Esophagus muscularis mucosa (tissue), 4 donors: ENCODE data around the gene GFI1B. TPM values are rescaled to one million over a fixed set of nuclear protein-coding genes. Genes with fewer than 3 reads are reported as not detected.
"Not testable (repeated sequence)": the region's sequence is repeated elsewhere in the genome, so short reads cannot be mapped to it uniquely, and the experiment has no call there.

Experiments
- DNase-seq: peaks from one replicate; pipeline ENCODE4 v3.0.0-alpha.2; 2017; ENCODE audit errors: extremely low spot score
- H3K27ac ChIP-seq, 4 donors: fragments of 200-600 bp; sonication (generic); replicated peaks in 1 of 4; 1 replicate in 3 of 4; 2 replicates in 1 of 4; pipeline ENCODE4 v1.5.1; 2016 to 2019; ENCODE audit warnings: mild to moderate bottlenecking in 1 of 4
- H3K27me3 ChIP-seq, 4 donors: fragments of 200-600 bp; sonication (generic); one replicate each; pipeline versions ENCODE4 v1.5.1 to v1.6.0; 2016 to 2019
- H3K36me3 ChIP-seq, 4 donors: fragments of 200-600 bp; sonication (generic); one replicate each; pipeline ENCODE4 v1.5.1; 2016 to 2019
- H3K4me1 ChIP-seq, 4 donors: fragments of 200-600 bp; sonication (generic); one replicate each; pipeline ENCODE4 v1.5.1; 2016 to 2019
- H3K4me3 ChIP-seq, 4 donors: fragments of 200-600 bp; sonication (generic); 1 replicate in 2 of 4; 2 replicates in 2 of 4; pipeline ENCODE4 v1.5.1; 2016 to 2019; ENCODE audit warnings: mild to moderate bottlenecking in 4 of 4, moderate library complexity in 1 of 4
- H3K9me3 ChIP-seq, 4 donors: fragments of 200-600 bp; sonication (generic); 1 replicate in 3 of 4; 2 replicates in 1 of 4; pipeline ENCODE4 v1.5.1; 2016 to 2019
- EP300 ChIP-seq: sonication (generic); formaldehyde crosslinking; IDR thresholded peaks from one replicate; pipeline ENCODE4 v1.6.1; 2017; ENCODE audit warnings: antibody characterized with exemption
- POLR2A ChIP-seq: fragments of 450-650 bp; IDR thresholded peaks from one replicate; pipeline ENCODE4 v1.6.1; 2017; ENCODE audit warnings: antibody characterized with exemption, moderate library complexity, mild to moderate bottlenecking, low read depth
- POLR2AphosphoS5 ChIP-seq, 2 donors: sonication (generic); formaldehyde crosslinking; IDR thresholded peaks; one replicate each; pipeline ENCODE4 v1.6.1; 2017; ENCODE audit warnings: antibody characterized with exemption in 2 of 2
- WGBS: methylation state at CpG from one replicate; pipeline ENCODE4 v1.1.5; 2018; 5-methylcytosine and 5-hydroxymethylcytosine counted together
- intact Hi-C: fragments of 100-400 bp; cut with DNase I; formaldehyde crosslinking; loops from one replicate; pipeline ENCODE4 v1.15.1; 2023
- total RNA-seq, 4 donors: library from RNA; depleted of rRNA; stranded (reverse); fragments of >200 nt; gene quantifications; one replicate each; pipeline versions ENCODE4 v1.1.0 to v1.2.1, GENCODE V29; 2016
- TF ChIP-seq, protein P1 (sequence below), 3 experiments: fragments of 200-600 bp in 2 of 3; fragments of 450-650 bp in 1 of 3; sonication (generic) in 2 of 3; IDR thresholded peaks; one replicate each; pipeline ENCODE4 v1.5.1; 2017 to 2019; ENCODE audit warnings: antibody characterized with exemption in 3 of 3, mild to moderate bottlenecking in 2 of 3, moderate library complexity in 1 of 3

Gene GFI1B
- total RNA-seq, 4 donors from 2014 or later, result 0.17 TPM; not detected in 3

DNA sequence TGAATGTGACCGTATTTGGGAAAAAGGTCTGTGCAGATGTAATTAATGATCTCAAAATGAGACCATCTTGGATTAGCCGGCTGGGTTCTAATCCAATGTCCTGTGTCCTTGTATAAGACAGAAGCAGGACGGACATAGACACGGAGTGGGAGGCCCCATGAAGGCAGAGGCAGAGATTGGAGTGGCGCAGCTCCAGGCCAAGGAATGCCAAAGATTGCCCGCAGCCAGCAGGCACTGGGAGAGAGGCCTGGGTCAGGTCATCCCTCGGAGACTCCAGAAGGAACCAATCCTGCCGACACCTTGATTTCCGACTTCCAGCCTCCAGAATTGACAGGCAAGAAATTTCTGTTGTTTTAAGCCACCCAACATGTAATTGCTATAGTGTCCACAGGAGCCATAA lies 13.0 kb upstream of the GFI1B start:
- Histone ChIP-seq H3K27me3 (peaks cover 0 to 57% (median 0%) of the 10 kb centered on the region in 4 donors), H3K27ac (no peak overlapping the region), H3K9me3 (no peaks in the 10 kb centered on the region), H3K4me1 (no peaks in the 10 kb centered on the region), H3K4me3 (no peak overlapping the region), H3K36me3 (no peaks in the 10 kb centered on the region)
- WGBS, result 79% methylated on average over 9 of the region's 9 CpGs
- DNase-seq, result no peak
- intact Hi-C loops, result no loop called here
- TF ChIP-seq, protein P1, sequence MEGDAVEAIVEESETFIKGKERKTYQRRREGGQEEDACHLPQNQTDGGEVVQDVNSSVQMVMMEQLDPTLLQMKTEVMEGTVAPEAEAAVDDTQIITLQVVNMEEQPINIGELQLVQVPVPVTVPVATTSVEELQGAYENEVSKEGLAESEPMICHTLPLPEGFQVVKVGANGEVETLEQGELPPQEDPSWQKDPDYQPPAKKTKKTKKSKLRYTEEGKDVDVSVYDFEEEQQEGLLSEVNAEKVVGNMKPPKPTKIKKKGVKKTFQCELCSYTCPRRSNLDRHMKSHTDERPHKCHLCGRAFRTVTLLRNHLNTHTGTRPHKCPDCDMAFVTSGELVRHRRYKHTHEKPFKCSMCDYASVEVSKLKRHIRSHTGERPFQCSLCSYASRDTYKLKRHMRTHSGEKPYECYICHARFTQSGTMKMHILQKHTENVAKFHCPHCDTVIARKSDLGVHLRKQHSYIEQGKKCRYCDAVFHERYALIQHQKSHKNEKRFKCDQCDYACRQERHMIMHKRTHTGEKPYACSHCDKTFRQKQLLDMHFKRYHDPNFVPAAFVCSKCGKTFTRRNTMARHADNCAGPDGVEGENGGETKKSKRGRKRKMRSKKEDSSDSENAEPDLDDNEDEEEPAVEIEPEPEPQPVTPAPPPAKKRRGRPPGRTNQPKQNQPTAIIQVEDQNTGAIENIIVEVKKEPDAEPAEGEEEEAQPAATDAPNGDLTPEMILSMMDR (IDR thresholded peaks at IDR 0.05), result no peak
- TF ChIP-seq POLR2A, result no peak
- no peak for TF ChIP-seq EP300
- no peak for TF ChIP-seq POLR2AphosphoS5 (IDR thresholded peaks at IDR 0.05)

DNA sequence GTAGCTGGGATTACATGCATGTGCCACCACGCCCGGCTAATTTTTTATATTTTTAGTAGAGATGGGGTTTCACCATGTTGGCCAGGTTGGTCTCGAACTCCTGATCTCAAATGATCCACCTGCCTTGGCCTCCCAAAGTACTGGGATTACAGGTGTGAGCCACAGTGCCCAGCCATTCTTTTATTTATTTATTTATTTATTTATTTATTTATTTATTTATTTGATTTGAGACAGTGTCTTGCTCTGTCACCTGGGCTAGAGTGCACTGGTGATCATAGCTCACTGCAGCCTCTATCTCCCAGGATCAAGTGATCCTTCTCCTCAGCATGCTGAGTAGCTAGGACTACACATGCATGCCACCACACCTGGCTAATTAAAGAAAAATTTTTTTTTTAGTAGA lies 10.6 kb upstream of the GFI1B start:
- H3K4me1 ChIP-seq, H3K27ac ChIP-seq, DNase-seq, intact Hi-C loops, H3K36me3 ChIP-seq, H3K4me3 ChIP-seq, H3K9me3 ChIP-seq: not testable (repeated sequence)
- H3K27me3 ChIP-seq, result peaks cover 0 to 74% (median 0%) of the 10 kb centered on the region in 4 donors
- 90% methylated on average over 3 of the region's 3 CpGs for WGBS

DNA sequence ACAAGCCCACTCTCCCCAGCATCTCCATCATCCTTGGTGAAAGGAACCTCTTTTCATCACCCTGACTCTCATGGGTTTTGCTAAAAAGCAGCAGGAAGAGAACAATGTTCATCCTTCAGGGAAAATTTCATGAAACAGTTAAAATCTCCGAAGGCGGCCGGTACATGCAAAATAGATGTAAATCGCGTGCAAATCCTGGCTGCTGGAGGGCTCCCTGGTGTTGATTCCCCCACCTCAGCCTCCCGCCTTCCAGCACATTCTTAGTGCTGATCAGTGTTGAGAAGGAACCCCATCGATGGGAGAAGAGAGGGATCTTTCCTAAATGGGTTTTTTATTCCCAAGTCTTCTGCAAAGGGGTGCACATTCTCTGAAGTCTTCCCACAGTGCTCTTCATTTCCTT lies 8.7 kb upstream of the GFI1B start:
- Histone ChIP-seq H3K4me1 (peaks cover 0 to 9% (median 7%) of the 10 kb centered on the region in 4 donors), H3K36me3 (no peaks in the 10 kb centered on the region), H3K9me3 (no peaks in the 10 kb centered on the region), H3K4me3 (no peak overlapping the region), H3K27me3 (peaks cover 0 to 74% (median 0%) of the 10 kb centered on the region in 4 donors), H3K27ac (no peak overlapping the region)
- no peak for TF ChIP-seq POLR2AphosphoS5 (IDR thresholded peaks at IDR 0.05)
- no peak for TF ChIP-seq EP300
- TF ChIP-seq, protein P1 (IDR thresholded peaks at IDR 0.05), result no peak
- no peak for TF ChIP-seq POLR2A
- no peak for DNase-seq
- intact Hi-C loops, result no loop called here
- 53% methylated on average over 7 of the region's 7 CpGs for WGBS

DNA sequence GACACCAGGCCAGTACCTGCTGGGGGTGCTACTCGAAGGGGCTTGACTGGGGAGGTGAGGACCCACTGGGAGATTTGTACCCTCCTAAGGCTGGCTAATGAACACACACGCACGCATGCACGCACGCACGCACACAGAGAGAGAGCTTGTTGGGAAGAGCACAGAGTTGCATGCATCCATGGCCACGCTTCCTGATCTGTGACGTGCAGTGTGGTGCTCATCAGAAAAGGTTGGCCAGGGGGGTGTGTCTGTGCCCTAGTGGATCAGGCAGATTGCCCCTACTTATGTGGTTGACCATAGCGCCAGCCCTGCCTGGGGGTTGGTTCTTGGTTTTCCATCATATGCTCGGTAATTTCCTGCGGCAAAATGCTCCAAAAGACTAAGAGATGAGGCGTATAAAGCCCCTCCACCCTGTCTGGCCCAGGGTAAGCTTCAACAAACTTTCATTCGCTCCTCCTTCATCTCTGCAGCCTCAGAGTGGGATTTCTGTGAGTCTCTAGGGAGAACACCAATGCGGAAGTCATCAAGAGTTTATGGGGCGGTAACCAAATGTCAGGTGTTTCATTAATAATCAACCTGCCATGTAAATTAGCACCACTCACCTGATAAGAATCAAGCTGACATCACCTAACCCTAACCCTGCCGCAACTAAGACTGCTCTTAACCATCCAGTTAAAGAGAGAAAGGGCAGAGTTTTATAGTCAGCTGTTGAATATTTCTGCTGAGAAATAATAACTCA lies 8.0 kb upstream of the GFI1B start:
- Histone ChIP-seq H3K9me3 (no peaks in the 10 kb centered on the region), H3K27me3 (peaks cover 0 to 69% (median 0%) of the 10 kb centered on the region in 4 donors), H3K4me1 (peaks cover 0 to 9% (median 7%) of the 10 kb centered on the region in 4 donors), H3K27ac (no peak overlapping the region), H3K36me3 (no peaks in the 10 kb centered on the region), H3K4me3 (no peak overlapping the region)
- DNase-seq, result no peak
- 93% methylated on average over 7 of the region's 16 CpGs for whole genome bisulfite sequencing
- TF ChIP-seq POLR2AphosphoS5 (IDR thresholded peaks at IDR 0.05) (no peak), EP300 (no peak), POLR2A (no peak)
- TF ChIP-seq, protein P1 (IDR thresholded peaks at IDR 0.05), result no peak
- intact Hi-C loops, result no loop called here

DNA sequence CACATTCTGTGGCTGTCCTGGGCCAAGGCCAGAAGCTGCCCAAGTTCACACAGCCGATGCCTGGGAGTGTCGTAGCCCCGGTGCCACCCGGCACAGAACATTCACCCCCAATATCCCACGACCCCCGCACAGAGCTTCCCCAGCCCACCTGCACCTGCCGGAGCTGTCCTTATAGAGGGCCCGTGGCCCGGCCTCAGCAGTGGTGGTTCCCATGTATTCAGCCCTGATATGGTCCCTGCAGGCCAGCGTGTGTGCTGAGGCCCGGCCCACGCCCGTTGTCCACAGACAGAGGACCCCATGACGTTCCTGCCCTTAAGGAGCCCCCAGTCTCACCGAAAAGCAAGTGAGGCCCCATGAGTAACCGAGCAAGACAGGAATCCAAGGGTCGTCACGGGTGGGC lies 5.3 kb upstream of the GFI1B start:
- Histone ChIP-seq H3K4me1 (peaks cover 4 to 13% (median 9%) of the 10 kb centered on the region in 4 donors), H3K9me3 (no peaks in the 10 kb centered on the region), H3K36me3 (no peaks in the 10 kb centered on the region), H3K4me3 (no peak overlapping the region), H3K27me3 (peaks cover 0 to 82% (median 4%) of the 10 kb centered on the region in 4 donors), H3K27ac (no peak overlapping the region)
- DNase-seq, result no peak
- TF ChIP-seq POLR2A (no peak), POLR2AphosphoS5 (IDR thresholded peaks at IDR 0.05) (no peak), EP300 (no peak)
- TF ChIP-seq, protein P1 (IDR thresholded peaks at IDR 0.05), result no peak
- 92% methylated on average over 5 of the region's 18 CpGs for WGBS
- intact Hi-C loops, result no loop called here
